LNCaP clone FGC (cell line): Measurements from ENCODE around the gene FRZB.

Source experiments
- DNase-seq: peaks from one replicate; pipeline ENCODE4 v3.0.0-alpha.2; 2011; ENCODE audit warnings: low read depth
- H3K4me3 ChIP-seq: 2 replicates; pipeline ENCODE4 v1.5.1; 2011; ENCODE audit warnings: mild to moderate bottlenecking, low read depth, low read length, control low read depth
- CTCF ChIP-seq: IDR thresholded peaks from 2 replicates; pipeline ENCODE4 v1.5.1; 2012; ENCODE audit warnings: mild to moderate bottlenecking; ENCODE audit not compliant: control insufficient read depth, insufficient read depth; ENCODE audit errors: extremely low read depth

Gene FRZB

GRCh38 chr2:182910965-182911364, 44.5 kb upstream of the FRZB start:
- TF ChIP-seq CTCF = no peak
- DNase-seq = no peak
- H3K4me3 ChIP-seq = no peak overlapping the region

DNA sequence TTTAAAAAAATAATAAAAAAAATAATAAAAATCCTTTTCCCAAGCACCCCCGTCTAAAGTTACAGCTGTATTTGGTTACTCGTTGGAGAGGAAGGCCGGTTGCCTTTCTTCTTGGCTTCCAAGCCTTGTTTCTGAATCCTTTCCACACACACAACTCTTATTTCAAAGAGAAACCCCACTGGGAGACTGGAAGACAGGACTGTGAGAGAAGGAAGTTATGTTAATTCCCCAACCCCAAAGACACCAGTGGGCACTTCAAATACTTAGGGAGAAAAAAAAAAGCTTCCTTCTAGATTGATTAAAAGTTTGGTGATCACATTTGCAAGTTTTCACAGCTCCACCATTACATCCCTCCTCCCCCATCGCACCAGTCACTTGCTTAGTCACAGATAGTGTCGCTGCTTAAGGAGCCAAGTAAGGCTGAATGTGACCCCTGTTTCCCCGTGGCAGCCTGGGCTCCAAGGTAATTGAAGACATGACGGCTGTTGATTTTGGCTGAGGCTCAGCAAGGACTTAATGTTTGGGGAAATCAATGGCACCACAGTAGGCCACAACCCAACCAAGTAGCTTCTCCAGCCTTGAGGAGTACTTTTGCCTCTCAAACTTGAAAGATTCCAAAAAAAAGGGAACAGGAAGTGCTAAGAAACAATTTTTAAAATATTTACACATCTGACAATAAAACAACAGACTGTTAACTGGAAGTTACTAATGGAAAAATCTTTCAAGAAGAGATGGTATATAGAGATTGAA, 40.8 kb upstream of the FRZB start:
- no peak for DNase-seq
- no peak for TF ChIP-seq CTCF

DNA sequence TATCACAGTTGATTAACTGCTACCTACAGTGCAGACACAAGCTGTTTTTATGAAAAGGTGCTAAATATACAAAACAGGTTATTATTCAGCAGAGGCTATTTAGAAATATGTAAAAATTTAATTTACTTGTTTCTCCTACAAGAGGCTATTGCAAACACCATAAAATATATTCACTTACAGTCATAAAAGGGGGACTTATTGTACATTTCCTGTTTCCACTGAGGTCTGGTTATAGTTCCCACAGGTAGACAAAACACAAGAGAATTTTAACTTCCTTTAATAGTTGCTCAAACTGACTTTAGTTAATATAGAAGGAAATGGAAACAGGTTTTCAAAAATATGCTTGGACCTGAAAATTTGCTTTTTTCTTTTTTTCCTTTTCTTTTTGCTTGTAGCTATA, 40.0 kb upstream of the FRZB start:
- no peak for DNase-seq
- no peak overlapping the region for H3K4me3 ChIP-seq
- TF ChIP-seq CTCF = no peak

More for the DNA sequence above, 40.8 kb upstream of the FRZB start:
- no peak overlapping the region for H3K4me3 ChIP-seq

GRCh38 chr2:182904844-182905243, 38.4 kb upstream of the FRZB start:
- no peak for TF ChIP-seq CTCF
- DNase-seq = no peak
- H3K4me3 ChIP-seq = no peak overlapping the region

DNA sequence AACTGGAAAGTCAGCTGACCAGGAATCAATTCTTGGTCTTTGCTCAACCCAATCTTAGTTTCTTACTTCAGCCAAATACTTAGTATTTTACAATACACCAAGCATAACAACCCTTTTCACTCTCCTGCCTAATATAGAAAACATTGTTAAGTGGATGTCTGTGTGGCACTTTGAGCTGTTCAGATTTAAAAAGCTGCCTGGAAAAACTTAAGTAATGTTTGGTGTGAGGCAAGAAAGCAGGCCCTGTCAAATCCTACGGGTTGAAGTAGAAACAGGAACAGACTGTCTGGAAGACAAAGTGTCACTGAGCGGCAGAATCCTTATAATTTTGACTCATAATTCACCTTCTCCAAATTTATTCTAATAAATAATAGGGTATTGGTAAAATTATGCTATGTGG, 37.1 kb upstream of the FRZB start:
- DNase-seq = no peak
- no peak for TF ChIP-seq CTCF

DNA sequence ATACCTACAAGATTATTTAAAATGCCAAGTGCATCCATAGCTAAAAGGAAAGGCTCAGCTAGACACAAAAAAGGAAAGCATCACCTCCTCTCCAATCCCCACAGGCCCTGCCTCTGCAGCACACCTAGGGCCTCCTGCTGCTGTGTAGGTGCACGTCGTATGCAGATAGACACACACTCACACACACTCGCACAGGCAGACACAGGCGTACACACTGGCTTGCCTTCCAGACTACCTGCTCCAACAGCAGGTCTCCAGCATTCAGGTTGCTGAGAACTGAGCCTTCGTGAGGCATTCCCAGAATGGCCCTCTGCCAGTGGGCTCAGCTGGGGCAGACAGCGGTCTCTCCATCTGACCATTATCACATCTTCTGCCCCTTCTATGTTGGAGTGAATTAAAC, 35.3 kb upstream of the FRZB start:
- no peak for DNase-seq
- TF ChIP-seq CTCF = no peak
- H3K4me3 ChIP-seq = no peak overlapping the region

More for the DNA sequence above, 37.1 kb upstream of the FRZB start:
- H3K4me3 ChIP-seq = no peak overlapping the region

- TF ChIP-seq CTCF = no peak
- DNase-seq = no peak
- H3K4me3 ChIP-seq = no peak overlapping the region
Measured at GRCh38 chr2:182898718-182899117, 32.3 kb upstream of the FRZB start.
